Thymus (tissue), 11 donors: Measurements from ENCODE around the gene RASGRF1. TPM values are rescaled to one million over a fixed set of nuclear protein-coding genes. Genes with fewer than 3 reads are reported as not detected.
A peak's percentile ranks its signal among the peaks of the same experiment; 100 is the strongest.
"Not testable (repeated sequence)": the region's sequence is repeated elsewhere in the genome, so short reads cannot be mapped to it uniquely, and the experiment has no call there.

ENCODE experiments used
- DNase-seq, 9 donors: peaks; one replicate each; pipeline ENCODE4 v3.0.0-alpha.2; 2013; ENCODE audit warnings: low spot score in 9 of 9, low read depth in 6 of 9, missing footprints in 1 of 9
- H3K27ac ChIP-seq, 2 donors: one replicate each; pipeline ENCODE4 v1.5.1; 2013; ENCODE audit warnings: control low read depth in 1 of 2, low read depth in 1 of 2, low read length in 1 of 2, mild to moderate bottlenecking in 1 of 2, moderate library complexity in 1 of 2
- H3K27me3 ChIP-seq, 2 donors: one replicate each; pipeline ENCODE4 v1.5.1; 2013; ENCODE audit warnings: low read length in 1 of 2; ENCODE audit not compliant: control insufficient read depth in 2 of 2, insufficient read depth in 1 of 2
- H3K36me3 ChIP-seq, 2 donors: one replicate each; pipeline ENCODE4 v1.5.1; 2013; ENCODE audit warnings: low read length in 1 of 2, mild to moderate bottlenecking in 1 of 2, moderate library complexity in 1 of 2; ENCODE audit not compliant: control insufficient read depth in 2 of 2, insufficient read depth in 2 of 2
- H3K4me1 ChIP-seq, 2 donors: one replicate each; pipeline ENCODE4 v1.5.1; 2013; ENCODE audit warnings: low read length in 2 of 2; ENCODE audit not compliant: control insufficient read depth in 2 of 2, insufficient read depth in 2 of 2
- H3K4me3 ChIP-seq, 2 donors: one replicate each; pipeline ENCODE4 v1.5.1; 2013; ENCODE audit warnings: low read length in 2 of 2, control low read depth in 1 of 2, mild to moderate bottlenecking in 1 of 2
- H3K9me3 ChIP-seq, 2 donors: one replicate each; pipeline ENCODE4 v1.5.1; 2013; ENCODE audit warnings: low read length in 1 of 2, mild to moderate bottlenecking in 1 of 2; ENCODE audit not compliant: control insufficient read depth in 2 of 2, insufficient read depth in 1 of 2
- WGBS: extraction: QIAGEN DNeasy Blood & Tissue Kit; methylation state at CpG from one replicate; pipeline ENCODE4 v1.1.7; 2013; 5-methylcytosine and 5-hydroxymethylcytosine counted together
- polyA plus RNA-seq: library from polyadenylated mRNA; stranded (reverse); fragments of 200-250 nt; gene quantifications from one replicate; pipeline ENCODE4 v1.2.3, GENCODE V29; 2013
- total RNA-seq: library from RNA; stranded (reverse); fragments of 120-200 nt; gene quantifications from one replicate; pipeline ENCODE4 v1.2.4, GENCODE V29; 2013
- donor health status: healthy.

RASGRF1 gene
- total and polyA plus RNA-seq, 2 donors, result 0.47 to 0.52 TPM

DNA sequence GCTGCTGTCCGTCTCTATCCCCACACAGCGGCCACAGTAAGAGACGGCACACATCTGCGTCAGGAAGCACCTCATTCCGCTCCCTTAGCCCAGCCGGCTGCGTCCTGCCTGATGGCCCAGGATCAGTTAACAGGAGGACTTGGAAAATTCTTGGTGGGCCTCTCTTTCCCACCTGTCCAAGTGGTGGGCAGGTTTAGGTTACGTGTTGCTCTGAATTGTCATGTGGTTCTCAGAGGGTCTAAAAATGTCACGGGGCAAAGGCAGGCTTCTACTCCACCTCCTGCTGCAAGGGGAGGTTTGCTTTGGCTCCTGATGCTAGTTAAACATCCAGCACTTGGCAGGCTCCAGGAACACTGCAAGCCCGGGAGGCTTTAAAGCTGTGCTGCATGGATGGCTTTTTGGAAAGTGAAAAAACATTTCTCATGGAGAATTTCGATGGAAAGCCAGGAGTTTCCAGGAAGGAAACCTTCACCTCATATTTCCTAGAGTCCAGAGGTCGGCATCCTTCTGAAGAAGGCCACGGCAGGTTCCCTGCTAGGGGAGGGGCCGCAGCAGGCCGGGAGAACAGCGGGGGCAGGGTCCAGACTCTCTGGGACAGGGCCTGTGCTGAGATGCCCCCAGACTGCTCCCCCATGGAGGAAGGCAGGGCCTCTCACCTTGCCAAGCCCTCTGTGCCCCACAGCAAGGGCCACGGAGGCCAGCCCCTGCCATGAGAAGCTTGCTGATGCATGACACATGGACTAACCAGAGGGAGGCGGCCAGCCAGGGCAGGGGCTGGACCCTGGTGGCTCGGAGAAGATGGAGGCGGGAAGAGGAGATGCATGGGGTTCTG, 156.5 kb downstream of the RASGRF1 start:
- no peak overlapping the region for H3K4me3 ChIP-seq
- peak overlapping the region in 1 of 2 donors; percentile 11 for H3K27ac ChIP-seq
- DNase-seq, result no peak
- no peaks in the 10 kb centered on the region for H3K27me3 ChIP-seq
- 89% methylated on average over 20 of the region's 20 CpGs for WGBS
- H3K4me1 ChIP-seq, result peaks cover 0 to 16% of the 10 kb centered on the region in 2 donors
- H3K9me3 ChIP-seq, result no peaks in the 10 kb centered on the region
- no peaks in the 10 kb centered on the region for H3K36me3 ChIP-seq

- H3K4me3 ChIP-seq, result no peak overlapping the region
- H3K27me3 ChIP-seq, result no peaks in the 10 kb centered on the region
- H3K4me1 ChIP-seq, result peaks cover 0 to 16% of the 10 kb centered on the region in 2 donors
- H3K9me3 ChIP-seq, result no peaks in the 10 kb centered on the region
- no peak overlapping the region for H3K27ac ChIP-seq
- H3K36me3 ChIP-seq, result no peaks in the 10 kb centered on the region
- DNase-seq, result no peak
- WGBS, result 93% methylated on average over 12 of the region's 12 CpGs
These were observed 157.3 kb downstream of the RASGRF1 start for GRCh38 chr15:78933187-78933822.

DNA sequence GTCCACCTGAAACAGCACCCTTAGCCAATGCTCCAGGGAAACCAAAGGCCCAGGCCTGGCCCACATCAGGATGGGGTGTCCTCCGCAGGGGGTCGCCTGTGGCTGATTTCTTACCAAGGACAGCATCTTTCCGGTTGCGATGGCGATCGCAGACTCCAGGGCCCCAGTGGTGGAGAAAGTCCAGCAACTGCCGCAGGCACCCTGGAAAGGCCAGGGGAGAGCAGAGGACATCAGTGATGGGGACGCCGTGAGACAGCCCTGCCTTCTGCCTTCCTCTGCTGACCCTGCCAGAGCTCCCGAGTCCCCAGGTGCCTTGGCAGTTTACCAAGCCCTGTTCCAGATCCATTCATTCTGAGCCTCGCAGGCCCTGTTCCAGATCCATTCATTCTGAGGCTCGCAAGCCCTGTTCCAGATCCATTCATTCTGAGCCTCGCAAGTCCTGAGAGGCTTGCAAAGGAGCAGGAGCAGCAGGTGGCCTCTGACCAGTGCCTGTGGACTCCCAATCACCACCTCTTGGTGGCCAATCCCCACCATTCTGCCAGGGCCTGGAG, 158.2 kb downstream of the RASGRF1 start:
- no peak for DNase-seq
- WGBS, result 96% methylated on average over 13 of the region's 13 CpGs
- H3K4me3 ChIP-seq, result no peak overlapping the region
- peaks cover 0 to 13% of the 10 kb centered on the region in 2 donors for H3K4me1 ChIP-seq
- H3K27ac ChIP-seq, result no peak overlapping the region
- H3K27me3 ChIP-seq, result no peaks in the 10 kb centered on the region
- no peaks in the 10 kb centered on the region for H3K9me3 ChIP-seq
- H3K36me3 ChIP-seq, result peaks cover 3 to 4% of the 10 kb centered on the region in 2 donors

DNA sequence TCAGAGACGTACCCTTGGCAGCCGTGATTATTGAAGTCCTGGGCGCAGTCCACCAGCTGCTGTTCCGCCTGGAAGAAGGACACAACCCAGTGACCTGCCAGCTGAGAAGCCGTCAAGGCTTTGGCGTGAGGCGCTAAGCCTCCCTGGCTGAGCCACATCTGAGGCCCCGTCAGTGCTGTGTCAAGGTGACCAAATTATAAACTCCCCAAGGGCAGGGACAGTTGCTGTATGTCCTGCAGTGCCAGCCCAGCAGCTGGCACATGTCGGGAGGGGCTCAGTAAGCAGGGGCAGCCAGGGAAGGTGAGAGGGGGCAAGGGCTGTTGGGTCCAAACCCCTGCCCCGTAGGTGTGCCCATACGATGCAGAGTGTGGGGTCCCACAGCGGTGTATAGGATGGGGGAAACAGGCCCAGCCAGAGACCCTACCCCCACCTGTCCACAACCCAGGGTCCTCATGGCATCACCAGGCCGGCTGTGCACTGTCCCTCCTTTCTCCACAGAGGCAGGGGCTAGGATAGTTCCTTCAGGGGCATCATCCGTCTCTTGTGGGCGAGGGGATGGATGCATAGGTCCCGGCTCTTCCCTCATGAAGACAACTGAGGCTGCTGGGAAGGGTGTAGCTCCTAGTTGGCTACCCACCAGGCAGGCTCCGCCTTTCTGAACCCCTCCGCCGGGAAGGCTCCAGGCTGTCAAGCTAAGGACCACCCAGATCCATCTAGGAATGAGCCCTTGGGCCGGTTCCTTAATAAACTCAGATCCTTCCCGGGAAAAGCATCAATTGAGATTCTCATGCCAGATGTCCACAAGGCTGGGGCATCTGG, 158.9 kb downstream of the RASGRF1 start:
- Histone ChIP-seq H3K27me3 (no peaks in the 10 kb centered on the region), H3K9me3 (no peaks in the 10 kb centered on the region), H3K4me3 (no peak overlapping the region), H3K36me3 (peaks cover 6 to 8% of the 10 kb centered on the region in 2 donors), H3K27ac (no peak overlapping the region), H3K4me1 (peaks cover 0 to 7% of the 10 kb centered on the region in 2 donors)
- DNase-seq, result no peak
- 95% methylated on average over 21 of the region's 21 CpGs for WGBS

DNA sequence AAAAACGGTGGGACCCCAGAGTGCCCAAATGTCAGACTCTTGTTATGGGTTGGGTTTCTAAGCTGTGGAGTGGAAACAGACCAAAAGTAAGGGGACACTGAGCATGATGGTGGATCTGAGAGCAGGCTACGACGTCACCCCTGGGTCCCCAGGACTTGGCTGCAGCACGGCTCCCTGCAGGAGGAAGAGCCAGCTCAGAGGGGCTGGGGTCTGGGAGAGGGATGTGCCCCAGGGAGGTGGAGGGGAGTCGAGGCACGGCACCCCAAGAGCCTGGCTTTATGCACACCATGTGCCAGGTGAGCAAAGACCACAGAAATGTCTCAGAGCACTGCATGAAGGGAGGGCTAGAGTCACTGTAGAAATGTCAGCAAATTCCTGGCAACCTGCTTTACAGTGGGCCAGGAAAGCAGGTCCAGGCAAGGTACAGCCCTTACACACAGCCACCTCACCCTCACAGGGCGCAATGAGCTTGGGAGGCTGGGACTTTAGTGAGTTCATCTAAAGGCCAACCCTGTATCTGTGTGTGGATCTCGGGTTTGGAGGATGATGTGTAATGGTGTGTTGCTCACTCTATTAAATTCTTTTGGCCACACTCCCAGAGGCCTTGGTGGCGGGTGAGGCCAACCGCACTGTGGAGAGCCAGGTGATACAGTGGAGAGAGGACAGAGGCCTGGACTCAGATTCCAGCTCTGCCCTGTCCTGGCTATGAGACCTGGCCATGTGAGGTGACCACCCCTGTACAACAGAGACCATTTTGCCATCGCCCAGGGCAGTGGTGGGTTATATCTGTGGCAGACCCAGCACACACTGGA, 159.8 kb downstream of the RASGRF1 start:
- Histone ChIP-seq H3K4me3 (no peak overlapping the region), H3K36me3 (peaks cover 14% of the 10 kb centered on the region in 2 donors), H3K9me3 (no peaks in the 10 kb centered on the region), H3K27ac (no peak overlapping the region), H3K27me3 (no peaks in the 10 kb centered on the region), H3K4me1 (peaks cover 0 to 3% of the 10 kb centered on the region in 2 donors)
- WGBS, result 86% methylated on average over 11 of the region's 11 CpGs
- DNase-seq, result no peak

DNA sequence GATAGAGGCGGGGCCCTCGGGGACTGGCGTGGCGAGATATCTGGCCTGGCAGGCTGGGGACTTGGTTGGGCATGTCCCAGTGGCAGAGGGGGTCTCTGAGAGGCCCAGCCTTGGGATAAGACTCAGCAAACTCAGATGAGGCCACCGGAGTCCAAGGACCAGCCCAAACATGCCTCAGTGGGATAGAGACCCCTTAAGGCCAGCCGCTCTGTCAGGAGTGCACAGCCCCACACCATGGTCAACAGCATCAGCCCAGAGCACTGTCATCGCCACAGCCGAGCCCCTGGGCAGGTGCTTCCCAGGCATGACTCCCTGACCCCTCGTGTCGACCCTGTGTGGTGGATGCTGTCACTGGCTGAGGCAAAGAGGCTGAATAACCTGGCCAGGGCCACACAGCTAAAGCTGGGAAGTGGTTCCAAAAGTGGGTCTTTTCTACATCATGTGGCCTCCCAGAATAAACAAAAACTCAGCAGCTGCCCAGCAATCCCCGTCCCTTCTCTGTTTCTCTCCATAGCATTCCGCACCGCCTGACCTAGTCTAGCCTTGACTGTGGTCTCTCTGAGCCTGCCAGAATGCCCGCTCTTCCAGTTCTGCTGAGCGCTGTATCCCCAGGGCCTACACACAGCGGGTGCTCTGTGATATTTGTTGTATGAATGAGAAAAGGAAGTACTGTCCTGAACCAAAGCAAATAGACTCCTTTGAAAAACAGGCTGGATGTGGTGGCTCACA, 160.9 kb downstream of the RASGRF1 start:
- Histone ChIP-seq H3K27me3 (no peaks in the 10 kb centered on the region), H3K4me1 (peaks cover 0 to 3% of the 10 kb centered on the region in 2 donors), H3K4me3 (no peak overlapping the region), H3K27ac (no peak overlapping the region), H3K36me3 (peaks cover 16 to 23% of the 10 kb centered on the region in 2 donors), H3K9me3 (no peaks in the 10 kb centered on the region)
- DNase-seq, result no peak
- 97% methylated on average over 16 of the region's 16 CpGs for WGBS

DNA sequence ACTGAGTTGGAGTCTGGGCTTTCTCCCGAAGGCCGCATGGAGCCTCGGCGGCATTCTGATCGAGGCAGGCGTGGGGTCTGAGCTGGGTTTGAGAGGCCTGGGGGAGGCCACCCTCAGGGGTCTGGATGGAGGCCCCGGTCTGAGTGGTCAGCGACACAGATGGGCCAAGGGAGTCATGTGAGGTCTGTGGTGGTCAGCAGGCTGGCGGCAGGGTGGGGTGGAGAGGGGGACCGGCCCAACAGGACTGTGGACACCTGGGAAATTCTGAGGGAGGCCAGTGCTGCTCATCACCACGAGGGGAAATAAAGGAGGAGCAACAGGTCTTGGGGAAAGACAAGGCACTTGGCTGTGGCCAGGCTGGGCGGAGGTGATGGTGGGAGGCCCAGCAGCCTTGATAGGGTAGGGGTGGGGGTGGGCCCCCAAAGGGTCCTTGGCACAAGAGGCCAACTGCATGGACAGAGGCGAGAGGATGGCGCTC, 161.9 kb downstream of the RASGRF1 start:
- Histone ChIP-seq H3K27ac (no peak overlapping the region), H3K4me3 (no peak overlapping the region), H3K4me1 (no peaks in the 10 kb centered on the region), H3K9me3 (no peaks in the 10 kb centered on the region), H3K27me3 (no peaks in the 10 kb centered on the region), H3K36me3 (peaks cover 16 to 24% of the 10 kb centered on the region in 2 donors)
- DNase-seq, result no peak
- WGBS, result 97% methylated on average over 14 of the region's 14 CpGs

- not testable (repeated sequence) for H3K27me3 ChIP-seq, H3K9me3 ChIP-seq, H3K4me1 ChIP-seq, DNase-seq, H3K27ac ChIP-seq, H3K4me3 ChIP-seq
- peaks cover 18 to 28% of the 10 kb centered on the region in 2 donors for H3K36me3 ChIP-seq
- WGBS, result 97% methylated on average over 14 of the region's 14 CpGs
These were observed 162.4 kb downstream of the RASGRF1 start for GRCh38 chr15:78928176-78928575.
